AG04449 (cell line): ENCODE results near the gene TST.

Experiments used
- CTCF ChIA-PET: fragments of 350-600 bp; formaldehyde crosslinking; extraction: SDS; loops from one replicate; lab custom pipeline; 2021; ENCODE audit warnings: antibody characterized with exemption; lab: Yijun Ruan, JAX
- POLR2A ChIA-PET: fragments of 400-600, 350-600 bp; formaldehyde crosslinking; extraction: SDS; loops from one replicate; lab custom pipeline; 2020; ENCODE audit warnings: antibody characterized with exemption, inconsistent platforms; lab: Yijun Ruan, JAX
- DNase-seq: peaks from one replicate; pipeline ENCODE4 v3.0.0-alpha.2; 2010; ENCODE audit warnings: low read depth, low spot score
- H3K4me3 ChIP-seq: 2 replicates; pipeline ENCODE4 v1.5.1; 2011; ENCODE audit warnings: low read depth, mild to moderate bottlenecking, control low read depth, low read length
- CTCF ChIP-seq: IDR thresholded peaks from one replicate; pipeline ENCODE4 v1.5.1; 2011; ENCODE audit warnings: mild to moderate bottlenecking, moderate library complexity, low read length, control low read depth, inconsistent platforms; ENCODE audit not compliant: insufficient read depth; ENCODE audit errors: missing control alignments

Gene TST

GRCh38 chr22:37000676-37001534 lies 18.3 kb downstream of the TST start:
- TF ChIP-seq CTCF: no peak
- no peak overlapping the region for H3K4me3 ChIP-seq
- DNase-seq: no peak
- ChIA-PET POLR2A (no interaction called here), CTCF (no interaction called here)

- ChIA-PET POLR2A (no interaction called here), CTCF (interaction anchor here (0.7 kb wide), 1 partner anchor 23 kb away, joined by 3 read pairs; no protein-coding TSS in a partner anchor)
- H3K4me3 ChIP-seq: no peak overlapping the region
- no peak for DNase-seq
- TF ChIP-seq CTCF: no peak
Observed at GRCh38 chr22:36999463-36999862, 19.8 kb downstream of the TST start.

- POLR2A ChIA-PET: interaction anchor here (1.0 kb wide), 1 partner anchor 21 kb away, joined by 3 read pairs; the partner anchor contains the start of genes MPST and TST
- no peak for TF ChIP-seq CTCF
- H3K4me3 ChIP-seq: no peak overlapping the region
- DNase-seq: no peak
- CTCF ChIA-PET: interaction anchor here (0.6 to 1.3 kb wide), 5 partner anchors 12 to 143 kb away, joined by 3 to 7 read pairs (median 4); no protein-coding TSS in a partner anchor
Observed at GRCh38 chr22:36998620-36999351, 20.5 kb downstream of the TST start.

GRCh38 chr22:36997746-36998145 lies 21.5 kb downstream of the TST start:
- CTCF ChIA-PET: interaction anchor here (0.9 to 1.7 kb wide), 8 partner anchors 11 to 142 kb away, joined by 3 to 7 read pairs (median 4); no protein-coding TSS in a partner anchor
- DNase-seq: no peak
- no peak overlapping the region for H3K4me3 ChIP-seq
- TF ChIP-seq CTCF: no peak
- POLR2A ChIA-PET: no interaction called here

- no peak for DNase-seq
- CTCF ChIA-PET: interaction anchor here (2.1 kb wide), 2 partner anchors 9 to 13 kb away, joined by 7 to 15 read pairs; no protein-coding TSS in a partner anchor
- POLR2A ChIA-PET: no interaction called here
- TF ChIP-seq CTCF: no peak
- no peak overlapping the region for H3K4me3 ChIP-seq
Observed at GRCh38 chr22:36991206-36991605, 28.0 kb downstream of the TST start.
